CMK (cell line): Measurements from ENCODE around the gene CDK5.
A peak's percentile ranks its signal among the peaks of the same experiment; 100 is the strongest.
"Not testable (repeated sequence)": the region's sequence is repeated elsewhere in the genome, so short reads cannot be mapped to it uniquely, and the experiment has no call there.

Experiments
- DNase-seq: peaks from one replicate; pipeline ENCODE4 v3.0.0-alpha.2; 2010; ENCODE audit warnings: low read depth

CDK5 gene

DNA sequence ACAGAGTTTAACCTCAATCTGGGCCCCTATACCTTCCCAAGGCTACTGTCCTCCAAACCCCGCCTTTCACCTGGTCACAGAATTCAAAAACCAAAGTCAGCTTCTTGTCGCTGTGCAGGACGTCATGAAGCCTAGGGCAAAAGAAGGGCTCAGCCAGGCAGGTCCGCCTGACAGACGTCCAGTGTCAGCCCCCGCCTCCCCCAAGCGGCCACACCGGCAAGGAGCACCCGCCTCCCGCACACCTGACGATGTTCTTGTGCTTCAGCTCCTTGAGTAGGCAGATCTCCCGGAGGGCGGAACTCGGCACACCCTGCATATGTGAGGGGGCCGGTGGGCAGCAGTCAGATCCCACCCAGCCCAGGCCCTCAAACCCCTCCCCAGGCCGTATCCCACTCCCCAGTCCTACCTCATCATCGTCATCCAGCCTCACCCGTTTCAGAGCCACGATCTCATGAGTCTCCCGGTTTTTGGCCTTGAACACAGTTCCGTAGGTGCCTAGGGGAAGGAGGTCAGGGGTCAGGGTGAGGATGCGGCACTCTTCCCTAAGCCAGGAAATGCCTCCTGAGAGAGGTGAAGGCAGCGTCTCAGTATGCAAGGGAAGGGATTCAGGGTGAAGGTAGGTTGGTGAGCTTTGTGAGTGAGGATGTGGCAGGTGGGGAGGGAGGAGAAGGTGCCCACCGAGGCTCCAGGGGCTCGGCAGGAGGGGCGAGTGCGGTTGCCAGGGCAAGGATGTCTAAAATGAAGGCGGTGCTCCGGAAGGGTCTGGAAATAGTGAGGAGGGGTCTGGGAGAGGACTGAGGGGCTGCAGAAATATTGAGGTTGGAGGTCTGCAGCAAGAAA, 811 bp downstream of the CDK5 start:
- no peak for DNase-seq

DNA sequence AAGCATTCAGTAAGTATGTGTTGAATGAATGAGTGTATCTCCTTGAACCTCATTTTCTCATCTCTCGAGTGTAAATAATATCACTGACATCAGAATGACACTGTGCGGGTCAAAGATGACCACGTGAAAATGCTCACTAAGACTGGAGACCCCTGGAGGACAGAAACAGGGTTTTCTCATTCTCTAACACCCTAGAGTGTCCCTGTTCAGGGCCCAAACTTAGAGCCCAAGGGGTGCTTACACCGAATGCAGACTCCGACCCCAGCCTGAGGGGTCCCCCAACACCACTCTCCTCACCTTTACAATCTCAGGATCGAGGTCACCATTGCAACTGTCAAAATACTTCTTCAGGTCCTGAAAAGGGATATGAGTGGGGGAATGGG, 1.4 kb downstream of the CDK5 start:
- no peak for DNase-seq

DNA sequence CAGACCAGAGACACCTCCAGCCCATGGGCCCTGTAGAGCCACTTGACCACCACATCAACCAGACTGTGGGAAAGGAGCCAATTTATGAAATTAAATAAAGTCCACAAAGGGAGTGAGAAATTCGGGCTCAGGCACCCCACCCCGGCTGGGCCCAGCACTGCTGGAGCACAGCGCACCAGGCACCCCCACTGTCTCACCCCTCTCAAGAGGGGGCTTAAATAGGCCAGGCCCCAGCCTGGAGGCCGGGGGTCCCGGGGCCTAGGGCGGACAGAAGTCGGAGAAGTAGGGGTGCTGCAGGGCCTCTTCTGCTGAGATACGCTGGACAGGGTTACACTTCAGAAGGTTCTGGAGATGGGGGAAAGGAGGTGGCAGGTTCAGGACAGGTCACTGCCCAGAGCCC, 3.9 kb downstream of the CDK5 start:
- no peak for DNase-seq

DNA sequence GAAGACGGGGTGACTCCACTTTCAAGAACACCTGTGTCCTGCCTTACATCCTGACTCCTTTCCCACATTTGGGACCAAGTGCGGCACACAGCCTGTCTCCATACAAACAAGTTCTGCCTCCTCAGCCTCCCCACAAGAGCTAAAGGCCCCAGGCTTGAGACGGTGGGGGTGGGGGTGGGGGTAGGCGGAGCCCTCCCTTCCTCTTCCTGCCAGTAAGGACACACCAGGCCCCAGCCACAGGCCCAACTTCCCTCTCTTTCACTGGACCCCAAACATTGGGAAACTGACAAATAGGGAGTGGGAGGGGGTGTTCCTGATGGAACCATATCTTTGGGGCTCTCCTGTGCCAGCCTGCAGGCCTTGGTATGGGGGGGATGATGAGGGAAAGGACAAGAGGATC, 4.6 kb downstream of the CDK5 start:
- DNase-seq: no peak

DNA sequence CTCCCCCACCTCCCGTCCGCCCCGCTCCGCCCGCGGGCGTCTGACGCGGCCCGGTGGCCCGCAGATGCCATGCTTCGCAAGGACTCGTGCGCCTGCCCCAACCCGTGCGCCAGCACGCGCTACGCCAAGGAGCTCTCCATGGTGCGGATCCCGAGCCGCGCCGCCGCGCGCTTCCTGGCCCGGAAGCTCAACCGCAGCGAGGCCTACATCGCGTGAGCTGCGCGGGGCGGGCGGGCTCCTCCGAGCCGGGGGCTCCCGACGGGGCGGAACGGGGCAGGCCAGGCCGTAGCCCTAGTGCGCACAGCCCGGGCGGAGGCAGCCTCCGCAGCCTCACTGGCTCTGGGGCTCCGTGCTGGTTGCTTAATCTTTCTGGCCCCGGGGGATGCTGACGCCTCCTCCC, 6.6 kb downstream of the CDK5 start:
- no peak for DNase-seq

DNA sequence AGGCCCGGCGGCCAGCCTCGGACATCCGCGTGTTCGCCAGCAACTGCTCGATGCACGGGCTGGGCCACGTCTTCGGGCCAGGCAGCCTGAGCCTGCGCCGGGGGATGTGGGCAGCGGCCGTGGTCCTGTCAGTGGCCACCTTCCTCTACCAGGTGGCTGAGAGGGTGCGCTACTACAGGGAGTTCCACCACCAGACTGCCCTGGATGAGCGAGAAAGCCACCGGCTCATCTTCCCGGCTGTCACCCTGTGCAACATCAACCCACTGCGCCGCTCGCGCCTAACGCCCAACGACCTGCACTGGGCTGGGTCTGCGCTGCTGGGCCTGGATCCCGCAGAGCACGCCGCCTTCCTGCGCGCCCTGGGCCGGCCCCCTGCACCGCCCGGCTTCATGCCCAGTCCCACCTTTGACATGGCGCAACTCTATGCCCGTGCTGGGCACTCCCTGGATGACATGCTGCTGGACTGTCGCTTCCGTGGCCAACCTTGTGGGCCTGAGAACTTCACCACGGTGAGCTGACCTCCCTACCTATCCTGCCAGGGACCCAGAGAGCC, 8.7 kb downstream of the CDK5 start:
- DNase-seq: no peak

DNA sequence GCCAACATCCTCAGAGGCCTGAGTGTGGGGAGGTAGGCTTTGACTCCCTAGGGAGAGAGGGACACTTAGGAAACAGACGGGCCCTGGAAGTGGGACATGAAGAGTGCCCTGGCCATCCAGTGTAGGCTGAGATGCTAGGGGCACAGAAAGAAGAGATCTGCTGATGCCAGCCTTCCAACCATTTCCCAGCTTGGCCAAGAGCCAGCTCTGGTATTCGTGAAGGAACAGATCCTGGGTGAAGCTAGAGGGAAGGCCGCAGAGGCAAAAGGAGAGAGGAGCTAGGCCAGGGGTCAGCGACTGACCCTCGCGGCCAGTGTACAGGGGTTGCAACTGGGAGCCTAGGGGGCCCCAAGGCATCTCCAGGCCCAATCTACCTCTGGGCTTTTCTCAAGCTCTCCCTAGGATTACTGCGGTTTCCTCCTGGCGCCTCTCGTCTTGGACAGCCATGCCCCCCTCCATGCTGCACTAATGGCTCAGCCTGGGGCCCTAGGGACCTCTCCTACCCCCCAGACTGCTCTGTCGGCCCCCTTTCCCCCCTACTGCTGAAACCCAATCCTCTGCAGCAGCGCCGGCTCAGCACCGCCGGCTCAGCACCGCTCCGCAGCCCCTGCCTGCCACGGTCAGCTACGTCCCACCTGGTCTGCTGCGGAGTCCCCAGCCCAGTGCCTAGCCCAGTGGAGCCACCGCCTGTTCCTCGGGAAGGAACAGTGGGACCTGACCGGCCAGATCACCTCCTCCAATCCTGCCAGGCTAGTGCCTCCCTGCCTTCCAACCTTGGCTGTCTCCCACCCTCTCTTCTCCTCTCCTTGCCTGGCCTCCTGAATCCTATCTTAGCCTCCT, 9.5 kb downstream of the CDK5 start, which contains the start of gene ASIC3:
Gene ASIC3, plus strand, starts transcription at position 556 of the 840 bp plus-strand sequence. CDS start 355 bp downstream, outside the sequence.
- no peak for DNase-seq

DNA sequence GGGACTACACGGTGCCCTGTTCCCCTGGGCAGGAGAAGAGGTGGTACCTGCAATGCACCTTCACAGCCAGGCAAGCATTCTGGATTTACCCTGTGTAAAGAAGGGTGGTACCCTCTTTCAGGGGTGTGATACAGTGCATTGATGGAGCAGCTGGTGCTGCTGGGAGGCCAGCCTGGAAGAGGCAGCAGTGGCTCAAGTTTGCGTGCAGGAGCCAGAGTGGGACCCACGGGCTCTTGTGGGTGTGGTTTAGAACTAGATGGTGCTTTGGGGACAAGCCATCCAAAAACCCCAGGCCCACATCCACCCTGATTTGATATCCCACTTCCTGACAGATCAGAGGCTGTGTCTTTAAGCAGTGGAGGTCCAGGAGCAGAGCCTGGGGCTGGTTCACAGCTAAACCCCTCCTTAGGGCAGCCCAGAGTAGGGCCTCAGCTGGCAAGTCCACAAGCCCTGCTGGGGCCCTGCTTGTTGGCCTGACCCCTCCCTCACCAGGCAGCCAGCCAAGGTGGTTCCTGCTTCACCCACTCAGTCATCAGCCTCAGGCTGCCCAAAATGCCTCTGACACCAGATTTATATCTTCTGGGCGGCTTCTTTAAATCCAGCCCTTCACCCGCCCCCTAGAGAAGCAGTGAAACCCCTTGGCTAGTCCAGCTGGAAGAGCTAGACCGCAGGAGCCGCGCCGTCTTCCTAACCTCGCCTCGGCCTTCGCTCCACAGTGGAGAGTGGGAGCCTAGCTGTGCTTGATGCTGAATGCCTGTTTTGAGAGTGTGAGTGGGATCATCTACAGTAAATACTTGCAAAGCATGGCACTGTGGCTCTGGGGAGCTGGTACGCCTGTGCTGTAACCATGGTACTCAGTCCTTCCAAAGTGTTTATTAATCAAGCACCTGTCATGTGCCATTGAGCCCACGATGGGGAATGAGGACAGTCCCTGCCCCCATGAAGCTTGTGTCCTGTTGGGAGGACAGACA, 10.8 kb downstream of the CDK5 start:
- DNase-seq: no peak

DNA sequence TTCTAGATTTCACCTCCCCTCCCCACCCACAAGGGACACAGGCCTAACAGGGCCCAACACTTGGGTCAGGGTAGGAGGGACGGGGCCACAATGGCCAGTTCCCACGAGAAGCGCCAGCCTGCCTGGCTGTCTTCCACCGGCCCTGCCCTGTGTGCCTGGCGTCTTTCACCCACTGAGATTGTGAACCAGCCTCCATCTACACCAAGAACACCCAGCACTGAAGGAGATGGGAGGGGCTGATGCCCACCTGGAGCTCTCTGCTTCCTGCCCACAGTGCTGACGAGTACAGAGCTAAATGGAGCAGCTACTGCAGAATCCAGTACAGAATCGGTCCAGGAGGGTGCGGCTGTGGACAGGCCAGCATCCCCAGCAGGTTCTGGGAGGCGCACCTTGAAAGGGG, 11.7 kb downstream of the CDK5 start:
- no peak for DNase-seq

DNA sequence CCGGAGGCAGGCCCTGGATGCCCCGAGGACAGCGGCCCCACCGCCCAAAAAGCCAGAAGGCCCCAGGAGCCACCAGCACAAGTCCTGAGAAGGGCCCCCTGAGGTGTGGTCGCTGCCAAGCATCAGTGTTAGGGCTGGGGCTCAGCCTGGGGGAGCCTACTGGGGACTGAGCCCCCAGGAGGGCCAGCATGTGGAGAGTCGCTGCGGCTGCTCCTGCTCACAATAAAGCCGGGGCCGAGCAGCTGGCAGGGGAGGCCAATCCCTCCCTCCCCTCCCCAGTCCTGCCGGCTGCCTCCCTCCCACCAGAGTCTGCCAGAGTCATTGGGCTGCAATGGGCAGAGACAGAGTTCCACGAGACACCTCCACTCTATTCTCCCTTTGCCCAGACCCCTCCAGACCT, 12.4 kb downstream of the CDK5 start:
- DNase-seq: no peak

DNA sequence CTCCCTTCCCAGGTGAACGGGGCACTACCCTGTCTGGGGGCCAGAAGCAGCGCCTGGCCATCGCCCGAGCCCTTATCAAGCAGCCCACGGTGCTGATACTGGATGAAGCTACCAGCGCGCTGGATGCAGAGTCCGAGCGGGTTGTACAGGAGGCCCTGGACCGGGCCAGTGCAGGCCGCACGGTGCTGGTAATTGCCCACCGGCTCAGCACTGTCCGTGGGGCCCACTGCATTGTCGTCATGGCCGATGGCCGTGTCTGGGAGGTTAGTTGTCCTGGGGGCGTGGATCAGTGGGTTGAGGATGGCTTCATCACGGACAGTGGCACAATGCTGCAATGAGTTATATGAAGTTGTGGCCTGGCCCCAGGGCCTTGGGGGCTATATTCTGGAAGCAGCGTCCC, 13.7 kb downstream of the CDK5 start:
- DNase-seq: no peak

DNA sequence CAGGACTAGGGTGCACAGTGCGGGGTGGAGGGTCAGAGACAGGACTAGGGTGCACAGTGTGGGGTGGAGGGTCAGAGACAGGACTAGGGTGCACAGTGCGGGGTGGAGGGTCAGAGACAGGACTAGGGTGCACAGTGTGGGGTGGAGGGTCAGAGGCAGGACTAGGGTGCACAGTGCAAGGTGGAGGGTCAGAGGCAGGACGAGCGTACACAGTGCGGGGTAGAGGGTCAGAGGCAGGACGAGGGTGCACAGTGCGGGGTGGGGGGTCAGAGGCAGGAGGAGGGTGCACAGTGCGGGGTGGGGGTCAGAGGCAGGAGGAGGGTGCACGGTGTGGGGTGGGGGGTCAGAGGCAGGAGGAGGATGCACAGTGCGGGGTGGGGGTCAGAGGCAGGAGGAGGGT, 14.2 kb downstream of the CDK5 start:
- DNase-seq: not testable (repeated sequence)

DNA sequence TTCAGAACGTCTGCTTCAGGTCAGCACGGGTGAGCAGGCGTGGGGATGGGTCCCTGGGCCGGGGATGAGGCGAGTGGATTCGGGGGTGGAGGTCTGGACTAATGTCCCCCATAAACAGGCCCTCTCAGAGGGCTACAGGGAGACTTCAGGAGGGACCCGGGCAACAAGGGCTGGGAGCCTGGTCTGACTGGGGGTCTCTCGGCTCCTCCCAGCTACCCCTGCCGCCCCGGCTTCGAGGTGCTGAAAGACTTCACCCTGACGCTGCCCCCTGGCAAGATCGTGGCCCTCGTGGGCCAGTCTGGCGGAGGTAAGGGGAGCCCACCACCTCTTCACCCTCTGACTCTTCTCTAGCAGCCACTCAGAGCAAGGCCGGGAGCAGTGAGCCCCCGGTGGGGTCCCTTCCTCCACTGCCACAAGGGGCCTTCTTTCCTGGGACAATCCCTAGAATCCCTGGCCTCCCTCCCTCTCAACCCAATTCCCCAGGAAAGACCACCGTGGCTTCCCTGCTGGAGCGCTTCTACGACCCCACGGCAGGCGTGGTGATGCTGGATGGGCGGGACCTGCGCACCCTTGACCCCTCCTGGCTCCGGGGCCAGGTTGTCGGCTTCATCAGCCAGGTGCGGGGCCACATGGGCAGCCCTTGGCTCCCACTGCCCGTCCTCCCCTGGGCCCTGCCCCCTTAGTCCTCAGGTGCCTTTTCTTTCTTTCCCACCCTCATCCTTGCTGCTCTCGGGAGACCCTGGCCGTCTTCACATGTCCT, 16.9 kb downstream of the CDK5 start:
- DNase-seq: no peak

DNA sequence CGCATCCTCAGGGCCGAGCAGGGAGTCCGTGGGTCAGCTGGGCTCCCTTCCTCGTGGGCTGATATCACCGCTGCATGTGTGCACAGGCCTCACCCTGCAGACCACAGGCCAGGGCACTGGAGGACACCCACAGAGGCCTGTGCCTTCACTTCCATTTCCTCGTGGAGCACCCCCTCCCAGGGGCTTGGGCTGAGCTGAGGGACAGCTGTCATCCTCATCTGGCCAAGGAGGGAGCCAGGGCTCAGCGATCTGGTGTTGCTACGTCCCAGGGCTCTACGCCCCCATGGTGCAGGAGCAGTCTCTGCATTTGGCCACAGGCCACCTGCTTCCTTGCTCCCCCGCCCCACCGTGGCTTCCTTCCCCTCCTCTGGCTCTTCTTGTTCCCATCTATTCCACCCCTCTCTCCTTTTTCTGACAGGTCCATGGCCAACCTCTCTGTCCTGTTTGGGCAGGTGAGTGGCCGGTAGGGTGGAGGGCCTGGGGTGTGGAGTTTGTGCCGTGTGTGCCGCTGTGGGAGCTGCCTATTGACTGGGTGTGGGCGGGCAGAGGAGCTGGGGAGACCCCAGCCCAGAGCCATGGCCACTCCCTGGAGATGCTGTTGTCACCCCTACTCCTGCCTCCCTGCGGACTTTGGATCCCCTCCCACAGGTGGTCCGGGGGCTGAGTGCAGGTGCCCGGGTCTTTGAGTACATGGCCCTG, 17.7 kb downstream of the CDK5 start:
- no peak for DNase-seq

DNA sequence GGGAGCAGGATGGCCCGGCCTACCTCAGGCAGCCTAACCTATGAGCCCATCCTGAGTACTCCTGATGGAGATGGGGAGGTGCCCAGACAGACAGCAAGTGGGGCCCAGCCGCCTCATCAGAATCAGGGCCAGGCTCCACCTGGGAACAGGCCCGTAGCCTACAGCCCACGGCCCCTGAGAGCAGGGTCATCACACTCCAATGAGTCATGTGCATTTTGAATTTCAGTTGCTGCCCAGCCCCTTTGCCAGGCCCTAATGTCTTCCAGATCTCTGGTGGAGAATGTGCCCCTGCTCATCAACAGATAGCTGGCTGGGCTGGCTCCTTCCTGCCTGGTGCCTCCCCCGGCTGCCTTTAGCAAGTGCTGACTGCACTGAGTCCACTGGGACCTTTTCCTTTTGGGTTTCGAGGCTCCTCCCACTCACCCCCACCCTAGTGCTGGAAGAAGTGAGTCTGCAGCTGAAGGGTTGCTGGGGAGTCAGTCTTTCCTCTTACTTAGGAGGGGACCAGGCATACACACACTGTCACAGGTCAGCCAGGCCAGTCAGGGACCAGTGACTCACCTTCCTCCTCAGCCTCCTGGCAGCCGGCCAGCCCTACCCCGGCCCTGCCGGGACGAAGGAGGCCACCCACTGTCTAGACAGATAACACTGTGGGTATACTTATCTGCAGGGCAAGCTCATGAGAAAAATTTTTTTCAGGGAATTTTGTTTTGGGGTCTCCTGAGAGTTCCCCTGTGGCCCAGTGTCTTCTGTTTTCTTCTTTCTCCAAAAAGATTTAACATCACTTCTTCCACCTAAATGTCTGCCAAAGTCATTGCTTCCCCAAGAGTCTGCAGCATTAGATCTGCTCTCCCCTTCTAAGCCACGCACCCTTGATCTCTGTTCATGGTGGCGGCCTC, 18.5 kb downstream of the CDK5 start:
- DNase-seq: peak; percentile 92

DNA sequence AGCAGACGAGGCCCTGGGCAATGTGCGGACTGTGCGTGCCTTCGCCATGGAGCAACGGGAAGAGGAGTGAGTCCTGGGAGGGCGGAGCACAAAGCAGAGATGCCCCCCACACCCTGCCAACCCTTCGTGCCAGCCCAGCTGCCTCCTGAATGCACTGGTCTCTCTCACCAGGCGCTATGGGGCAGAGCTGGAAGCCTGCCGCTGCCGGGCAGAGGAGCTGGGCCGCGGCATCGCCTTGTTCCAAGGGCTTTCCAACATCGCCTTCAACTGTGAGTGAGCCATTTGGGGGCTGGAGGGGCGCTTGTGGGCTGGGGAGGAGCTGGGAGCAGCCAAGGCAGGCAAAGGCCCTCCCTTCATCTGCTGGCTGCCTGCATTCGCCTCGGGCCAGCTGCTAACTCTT, 21.8 kb downstream of the CDK5 start:
- DNase-seq: no peak

DNA sequence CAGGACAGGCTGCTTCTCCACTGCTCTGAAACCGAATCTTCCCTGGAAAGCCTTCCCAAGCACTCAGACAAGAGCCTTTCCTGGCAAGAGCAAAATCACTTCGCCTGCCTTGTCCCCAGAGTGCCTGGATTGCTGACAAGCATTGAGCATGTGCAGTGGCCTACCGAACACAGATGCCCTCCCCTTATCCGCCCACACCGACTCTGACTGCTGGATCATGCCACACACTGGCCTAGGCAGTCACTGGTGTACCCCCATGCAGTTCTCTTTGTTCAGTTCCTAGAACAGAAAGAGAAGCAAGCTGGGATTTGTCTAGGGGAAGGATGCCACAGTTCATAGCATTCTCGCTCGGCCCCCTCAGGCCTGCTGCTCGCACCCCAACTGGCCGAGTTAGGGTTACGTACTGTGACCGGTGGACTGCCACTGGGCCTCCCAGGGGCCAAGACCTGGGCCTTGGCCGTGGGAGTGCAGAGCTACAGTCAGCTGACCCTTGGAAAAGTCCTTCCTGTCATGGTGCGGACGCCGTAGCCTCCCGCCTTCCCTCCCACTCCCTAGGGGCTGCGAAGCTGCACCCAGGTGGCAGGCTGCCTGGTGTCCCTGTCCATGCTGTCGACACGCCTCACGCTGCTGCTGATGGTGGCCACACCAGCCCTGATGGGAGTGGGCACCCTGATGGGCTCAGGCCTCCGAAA, 22.5 kb downstream of the CDK5 start:
- DNase-seq: no peak

DNA sequence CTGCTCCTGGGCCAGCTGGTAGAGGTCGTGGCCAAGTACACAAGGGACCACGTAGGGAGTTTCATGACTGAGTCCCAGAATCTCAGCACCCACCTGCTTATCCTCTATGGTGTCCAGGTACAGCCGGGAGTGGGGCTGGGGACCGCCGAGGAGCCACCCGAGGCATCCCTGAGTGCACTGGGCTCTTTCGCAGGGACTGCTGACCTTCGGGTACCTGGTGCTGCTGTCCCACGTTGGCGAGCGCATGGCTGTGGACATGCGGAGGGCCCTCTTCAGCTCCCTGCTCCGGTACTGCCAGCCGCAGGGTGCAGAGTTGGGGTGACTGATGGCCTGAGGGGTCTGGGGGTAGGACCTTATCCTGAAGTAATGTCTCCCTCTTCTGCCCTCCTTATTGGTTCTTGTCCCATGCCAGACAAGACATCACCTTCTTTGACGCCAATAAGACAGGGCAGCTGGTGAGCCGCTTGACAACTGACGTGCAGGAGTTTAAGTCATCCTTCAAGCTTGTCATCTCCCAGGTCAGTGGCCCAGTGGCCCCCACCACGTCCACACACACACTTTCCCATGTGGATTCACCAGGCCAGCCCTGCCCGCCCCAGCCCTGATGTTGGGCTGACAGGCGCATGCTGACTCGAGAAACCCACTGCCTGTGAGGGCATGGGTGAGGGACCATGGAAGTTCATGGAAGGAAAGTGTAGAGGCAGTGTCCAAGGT, 23.2 kb downstream of the CDK5 start:
- no peak for DNase-seq
